Gastroesophageal sphincter (tissue), 4 donors: Measurements from ENCODE around the gene CCDC121. TPM values are rescaled to one million over a fixed set of nuclear protein-coding genes. Genes with fewer than 3 reads are reported as not detected.

Source experiments
- ATAC-seq: fragments of 150-250 bp; one replicate; pipeline ENCODE4 v1.9.1; 2016; ENCODE audit warnings: mild to moderate bottlenecking, moderate library complexity
- H3K27ac ChIP-seq, 4 donors: fragments of 200-600 bp; sonication (generic) in 3 of 4; 1 replicate in 3 of 4; 2 replicates in 1 of 4; pipeline ENCODE4 v1.5.1; 2016 to 2019
- H3K27me3 ChIP-seq: fragments of 200-600 bp; sonication (generic); one replicate; pipeline ENCODE4 v1.5.1; 2019
- H3K36me3 ChIP-seq, 2 donors: fragments of 200-600 bp; sonication (generic); one replicate each; pipeline ENCODE4 v1.5.1; 2019; ENCODE audit warnings: control low read depth in 1 of 2
- H3K4me1 ChIP-seq, 3 donors: fragments of 200-600 bp; sonication (generic); 1 replicate in 2 of 3; 2 replicates in 1 of 3; pipeline ENCODE4 v1.5.1; 2016 to 2019; ENCODE audit warnings: control low read depth in 2 of 3
- H3K4me3 ChIP-seq, 2 donors: fragments of 200-600 bp; sonication (generic); one replicate each; pipeline ENCODE4 v1.5.1; 2019; ENCODE audit warnings: mild to moderate bottlenecking in 1 of 2, moderate library complexity in 1 of 2
- H3K9me3 ChIP-seq, 3 donors: fragments of 200-600 bp; sonication (generic); one replicate each; pipeline ENCODE4 v1.5.1; 2017 to 2019; ENCODE audit warnings: control low read depth in 2 of 3
- EP300 ChIP-seq: sonication (generic); formaldehyde crosslinking; IDR thresholded peaks from one replicate; pipeline ENCODE4 v1.6.1; 2017; ENCODE audit warnings: antibody characterized with exemption, mild to moderate bottlenecking
- POLR2A ChIP-seq, 2 donors: fragments of 450-650 bp; IDR thresholded peaks; one replicate each; pipeline ENCODE4 v1.6.1; 2017; ENCODE audit warnings: antibody characterized with exemption in 2 of 2, mild to moderate bottlenecking in 2 of 2, moderate library complexity in 1 of 2
- POLR2AphosphoS5 ChIP-seq: sonication (generic); formaldehyde crosslinking; IDR thresholded peaks from one replicate; pipeline ENCODE4 v1.6.1; 2017; ENCODE audit warnings: antibody characterized with exemption
- WGBS, 2 donors: methylation state at CpG; one replicate each; pipeline ENCODE4 v1.1.5; 2018; ENCODE audit warnings: low coverage in 1 of 2; 5-methylcytosine and 5-hydroxymethylcytosine counted together
- total RNA-seq, 4 donors: library from RNA; depleted of rRNA; stranded (reverse); fragments of >200 nt; gene quantifications; one replicate each; pipeline ENCODE4 v1.1.0, GENCODE V29; 2016
- TF ChIP-seq, protein P1 (sequence below), 4 experiments: fragments of 200-600 bp in 2 of 4; fragments of 450-650 bp in 2 of 4; sonication (generic) in 1 of 4; IDR thresholded peaks; one replicate each; pipeline ENCODE4 v1.5.1; 2017 to 2019; ENCODE audit warnings: antibody characterized with exemption in 4 of 4, mild to moderate bottlenecking in 2 of 4, moderate library complexity in 2 of 4

The CCDC121 gene
- total RNA-seq, 4 donors from 2014 or later, result 3.1 to 14.0 (median 5.0) TPM

- no peaks in the 10 kb centered on the region for H3K27me3 ChIP-seq
- ATAC-seq, result no peak
- no peak overlapping the region for H3K27ac ChIP-seq
- WGBS, 2 donors, result 92 to 100% methylated on average over 2 of the region's 2 CpGs
- H3K4me1 ChIP-seq, result peaks cover 5 to 31% (median 8%) of the 10 kb centered on the region in 3 donors
- no peak for TF ChIP-seq POLR2A (IDR thresholded peaks at IDR 0.05)
- peaks cover 0 to 27% (median 0%) of the 10 kb centered on the region in 3 donors for H3K9me3 ChIP-seq
- H3K4me3 ChIP-seq, result no peak overlapping the region
- peaks cover 0 to 6% of the 10 kb centered on the region in 2 donors for H3K36me3 ChIP-seq
Observed at GRCh38 chr2:27588308-27588707, 40.5 kb downstream of the CCDC121 start.

DNA sequence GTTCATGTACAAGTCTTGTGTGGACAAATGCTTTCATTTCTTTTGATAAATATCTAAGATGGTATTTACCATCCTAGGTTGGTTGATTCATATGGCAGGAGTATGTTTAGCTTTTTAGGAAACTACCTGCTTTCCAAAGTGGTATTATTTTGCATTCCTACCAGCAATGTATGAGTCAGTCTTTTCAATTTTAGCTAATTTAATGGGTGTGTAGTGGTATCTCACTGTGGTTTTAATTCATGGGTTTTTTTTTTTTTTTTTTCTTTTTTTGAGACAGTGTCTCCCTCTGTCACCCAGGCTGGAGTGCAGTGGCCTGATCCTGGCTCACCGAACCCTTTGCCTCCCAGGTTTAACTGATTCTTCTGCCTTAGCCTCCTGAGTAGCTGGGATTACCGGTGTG is 41.8 kb downstream of the CCDC121 start:
- no peak overlapping the region for H3K27ac ChIP-seq
- no peak for ATAC-seq
- H3K36me3 ChIP-seq, result peaks cover 0 to 6% of the 10 kb centered on the region in 2 donors
- H3K9me3 ChIP-seq, result peaks cover 0 to 27% (median 0%) of the 10 kb centered on the region in 3 donors
- WGBS, 2 donors, result 92 to 100% methylated on average over 1 to 2 of the region's 2 CpGs
- H3K4me3 ChIP-seq, result no peak overlapping the region
- peaks cover 5 to 38% (median 8%) of the 10 kb centered on the region in 3 donors for H3K4me1 ChIP-seq
- no peaks in the 10 kb centered on the region for H3K27me3 ChIP-seq
- TF ChIP-seq, protein P1, sequence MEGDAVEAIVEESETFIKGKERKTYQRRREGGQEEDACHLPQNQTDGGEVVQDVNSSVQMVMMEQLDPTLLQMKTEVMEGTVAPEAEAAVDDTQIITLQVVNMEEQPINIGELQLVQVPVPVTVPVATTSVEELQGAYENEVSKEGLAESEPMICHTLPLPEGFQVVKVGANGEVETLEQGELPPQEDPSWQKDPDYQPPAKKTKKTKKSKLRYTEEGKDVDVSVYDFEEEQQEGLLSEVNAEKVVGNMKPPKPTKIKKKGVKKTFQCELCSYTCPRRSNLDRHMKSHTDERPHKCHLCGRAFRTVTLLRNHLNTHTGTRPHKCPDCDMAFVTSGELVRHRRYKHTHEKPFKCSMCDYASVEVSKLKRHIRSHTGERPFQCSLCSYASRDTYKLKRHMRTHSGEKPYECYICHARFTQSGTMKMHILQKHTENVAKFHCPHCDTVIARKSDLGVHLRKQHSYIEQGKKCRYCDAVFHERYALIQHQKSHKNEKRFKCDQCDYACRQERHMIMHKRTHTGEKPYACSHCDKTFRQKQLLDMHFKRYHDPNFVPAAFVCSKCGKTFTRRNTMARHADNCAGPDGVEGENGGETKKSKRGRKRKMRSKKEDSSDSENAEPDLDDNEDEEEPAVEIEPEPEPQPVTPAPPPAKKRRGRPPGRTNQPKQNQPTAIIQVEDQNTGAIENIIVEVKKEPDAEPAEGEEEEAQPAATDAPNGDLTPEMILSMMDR (IDR thresholded peaks at IDR 0.05), result no peak
- no peak for TF ChIP-seq POLR2AphosphoS5
- no peak for TF ChIP-seq EP300
- no peak for TF ChIP-seq POLR2A (IDR thresholded peaks at IDR 0.05)

- Histone ChIP-seq H3K9me3 (peaks cover 0 to 26% (median 0%) of the 10 kb centered on the region in 3 donors), H3K4me1 (peaks cover 5 to 39% (median 8%) of the 10 kb centered on the region in 3 donors), H3K4me3 (no peak overlapping the region), H3K27ac (no peak overlapping the region), H3K27me3 (no peaks in the 10 kb centered on the region), H3K36me3 (no peaks in the 10 kb centered on the region)
- ATAC-seq, result no peak
- TF ChIP-seq POLR2A (IDR thresholded peaks at IDR 0.05), result no peak
- TF ChIP-seq, protein P1 (IDR thresholded peaks at IDR 0.05), result no peak
- no peak for TF ChIP-seq POLR2AphosphoS5
- TF ChIP-seq EP300, result no peak
- WGBS, 2 donors, result 51 to 87% methylated on average over 3 of the region's 3 CpGs
Observed at GRCh38 chr2:27584597-27584996, 44.2 kb downstream of the CCDC121 start.

- Histone ChIP-seq H3K4me3 (peak overlapping the region; percentile 69 to 87), H3K27ac (peak overlapping the region; percentile 27 to 82 (median 78)), H3K4me1 (peaks cover 5 to 39% (median 8%) of the 10 kb centered on the region in 3 donors), H3K27me3 (no peaks in the 10 kb centered on the region), H3K36me3 (no peaks in the 10 kb centered on the region), H3K9me3 (peaks cover 0 to 32% (median 0%) of the 10 kb centered on the region in 3 donors)
- TF ChIP-seq POLR2AphosphoS5 (no peak), EP300 (no peak)
- TF ChIP-seq, protein P1 (IDR thresholded peaks at IDR 0.05), result no peak
- ATAC-seq, result peak; percentile 2
- WGBS, 2 donors, result 4% methylated on average over 6 to 7 of the region's 12 CpGs
Observed at GRCh38 chr2:27583390-27583915, 45.4 kb downstream of the CCDC121 start.

- 0% methylated on average over 2 to 16 of the region's 38 CpGs for WGBS, 2 donors
- peak; percentile 29 to 39 for TF ChIP-seq POLR2A (IDR thresholded peaks at IDR 0.05)
- TF ChIP-seq POLR2AphosphoS5, result peak; percentile 58
- TF ChIP-seq EP300, result no peak
- TF ChIP-seq, protein P1 (IDR thresholded peaks at IDR 0.05), result peak in 2 of 4 experiments; percentile 8 to 21
- H3K9me3 ChIP-seq, result peaks cover 0 to 38% (median 0%) of the 10 kb centered on the region in 3 donors
- ATAC-seq, result peak; percentile 97
- H3K27ac ChIP-seq, result peak within 1 kb of the TSS; percentile 27 to 82 (median 78)
- H3K4me3 ChIP-seq, result peak within 1 kb of the TSS; percentile 69 to 87
- no peaks in the 10 kb centered on the region for H3K27me3 ChIP-seq
- no peaks in the 10 kb centered on the region for H3K36me3 ChIP-seq
- peaks cover 5 to 39% (median 8%) of the 10 kb centered on the region in 3 donors for H3K4me1 ChIP-seq
Observed at GRCh38 chr2:27582695-27583389, 46.0 kb downstream of the CCDC121 start, which contains the start of gene ZNF512. ZNF512 (plus strand) TSS chr2:27583042; CDS start chr2:27583113, 71 bp downstream.
